T-helper 17 cell (primary cell): ENCODE measurements around the gene FGD6. TPM values are rescaled to one million over a fixed set of nuclear protein-coding genes. Genes with fewer than 3 reads are reported as not detected.
"Not testable (repeated sequence)": the region's sequence is repeated elsewhere in the genome, so short reads cannot be mapped to it uniquely, and the experiment has no call there.

ENCODE experiments used
- ATAC-seq: fragments of 150-1000 bp; cut with Tn5 transposase; 2 replicates; pipeline ENCODE4 v1.10.0; 2021; ENCODE audit warnings: mild to moderate bottlenecking, moderate library complexity
- DNase-seq, 3 donors: peaks; one replicate each; pipeline versions ENCODE4 v3.0.0 to v3.0.0-alpha.2; 2020 to 2021
- H3K9me3 ChIP-seq: one replicate; pipeline ENCODE4 v1.7.0; 2013; ENCODE audit warnings: low read length, mild to moderate bottlenecking; ENCODE audit not compliant: control insufficient read depth, poor library complexity, severe bottlenecking
- H3K27ac Mint-ChIP-seq: one replicate; pipeline ENCODE4 v1.8.0; 2022; ENCODE audit warnings: mild to moderate bottlenecking, moderate library complexity, mixed read lengths
- H3K27me3 Mint-ChIP-seq: one replicate; pipeline ENCODE4 v1.8.0; 2022; ENCODE audit warnings: mixed read lengths
- H3K36me3 Mint-ChIP-seq: one replicate; pipeline ENCODE4 v1.8.0; 2022; ENCODE audit warnings: low read depth, mixed read lengths
- H3K4me1 Mint-ChIP-seq: one replicate; pipeline ENCODE4 v1.8.0; 2022; ENCODE audit warnings: mild to moderate bottlenecking, mixed read lengths
- H3K4me3 Mint-ChIP-seq: one replicate; pipeline ENCODE4 v1.8.0; 2022; ENCODE audit warnings: mild to moderate bottlenecking, moderate library complexity, mixed read lengths
- total RNA-seq, 4 donors: library from RNA in 2 of 4; stranded (reverse) in 2 of 4; gene quantifications; one replicate each; pipeline ENCODE4 v1.2.3 and lab custom pipeline; 2022 to 2026

FGD6 gene
- total RNA-seq, 2 donors from 2014 or later = 1.2 to 1.3 TPM

DNA sequence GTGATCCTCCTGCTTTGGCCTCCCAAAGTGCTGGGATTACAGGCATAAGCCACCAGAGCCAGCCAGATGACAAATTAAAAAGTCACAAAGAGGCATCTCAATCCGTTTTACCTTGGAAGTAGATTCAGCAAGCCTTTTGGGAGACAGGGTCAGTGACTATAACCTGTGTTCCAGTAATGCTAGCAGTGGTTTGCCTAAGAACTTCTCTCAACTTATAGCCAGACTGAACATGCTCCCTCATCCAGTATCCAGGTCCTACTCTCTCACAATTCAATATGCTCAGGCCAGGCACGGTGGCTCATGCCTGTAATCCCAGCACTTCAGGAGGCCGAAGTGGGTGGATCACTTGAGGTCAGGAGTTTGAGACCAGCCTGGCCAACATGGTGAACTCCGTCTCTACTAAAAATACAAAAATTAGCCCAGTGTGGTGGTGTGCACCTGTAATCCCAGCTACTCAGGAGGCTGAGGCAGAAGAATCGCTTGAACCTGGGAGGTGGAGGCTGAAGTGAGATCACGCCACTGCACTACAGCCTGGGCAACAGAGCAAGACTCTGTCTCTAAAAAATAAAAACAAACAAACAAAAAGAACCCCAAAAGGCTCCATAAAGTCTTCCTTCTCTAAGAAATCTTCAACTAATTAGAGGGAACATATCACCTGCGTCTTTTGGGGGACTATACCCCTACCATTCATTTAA lies 20.2 kb downstream of the FGD6 start:
- not testable (repeated sequence) for H3K9me3 ChIP-seq, H3K4me1 Mint-ChIP-seq, DNase-seq, H3K36me3 Mint-ChIP-seq, H3K27ac Mint-ChIP-seq, H3K4me3 Mint-ChIP-seq, ATAC-seq
- H3K27me3 Mint-ChIP-seq = peaks cover 14% of the 10 kb centered on the region

DNA sequence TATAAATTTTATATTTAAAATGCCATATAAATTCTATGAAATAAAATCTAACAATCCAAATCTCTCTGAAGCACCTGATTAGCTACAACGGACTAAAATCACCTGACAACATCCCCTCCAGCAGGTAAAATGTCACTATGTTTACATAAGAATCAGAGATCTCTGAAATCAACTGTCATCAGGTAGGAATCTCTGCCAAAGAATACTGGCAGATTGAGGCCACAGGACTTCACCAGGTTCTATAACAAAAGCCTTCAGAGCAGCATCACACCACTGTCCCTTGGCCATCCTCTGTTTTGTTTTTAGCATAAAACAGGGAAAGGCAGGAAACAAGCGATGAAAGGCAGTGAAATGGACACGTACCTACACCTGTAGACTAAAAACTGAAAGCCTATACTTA lies 22.1 kb downstream of the FGD6 start:
- no peak overlapping the region for H3K27ac Mint-ChIP-seq

DNA sequence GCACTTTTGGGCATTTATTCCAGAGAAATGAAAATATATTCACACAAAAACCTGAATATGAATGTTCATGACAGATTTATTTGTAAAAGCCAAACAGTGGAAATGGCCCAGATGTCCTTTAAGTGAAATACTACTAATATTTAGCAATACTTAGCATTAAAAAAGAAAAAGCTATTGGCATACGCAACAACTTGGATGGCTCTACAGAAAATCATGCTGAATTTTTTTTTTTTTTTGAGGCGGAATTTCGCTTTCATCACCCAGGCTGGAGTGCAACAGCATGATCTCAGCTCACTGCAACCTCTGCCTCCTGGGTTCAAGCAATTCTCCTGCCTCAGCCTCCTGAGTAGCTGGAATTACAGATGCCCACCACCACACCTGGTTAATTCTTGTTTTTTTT lies 24.1 kb downstream of the FGD6 start:
- Mint-ChIP-seq H3K27ac (no peak overlapping the region), H3K36me3 (peaks cover 4% of the 10 kb centered on the region), H3K4me1 (peaks cover under 1% of the 10 kb centered on the region), H3K27me3 (peaks cover 9% of the 10 kb centered on the region), H3K4me3 (no peak overlapping the region)
- no peak for DNase-seq
- no peak for ATAC-seq
- H3K9me3 ChIP-seq = no peaks in the 10 kb centered on the region

More for the DNA sequence above, 22.1 kb downstream of the FGD6 start:
- ATAC-seq (no peak), DNase-seq (no peak)
- Mint-ChIP-seq H3K4me1 (no peaks in the 10 kb centered on the region), H3K36me3 (peaks cover 4% of the 10 kb centered on the region), H3K4me3 (no peak overlapping the region), H3K27me3 (peaks cover 9% of the 10 kb centered on the region)
- no peaks in the 10 kb centered on the region for H3K9me3 ChIP-seq

DNA sequence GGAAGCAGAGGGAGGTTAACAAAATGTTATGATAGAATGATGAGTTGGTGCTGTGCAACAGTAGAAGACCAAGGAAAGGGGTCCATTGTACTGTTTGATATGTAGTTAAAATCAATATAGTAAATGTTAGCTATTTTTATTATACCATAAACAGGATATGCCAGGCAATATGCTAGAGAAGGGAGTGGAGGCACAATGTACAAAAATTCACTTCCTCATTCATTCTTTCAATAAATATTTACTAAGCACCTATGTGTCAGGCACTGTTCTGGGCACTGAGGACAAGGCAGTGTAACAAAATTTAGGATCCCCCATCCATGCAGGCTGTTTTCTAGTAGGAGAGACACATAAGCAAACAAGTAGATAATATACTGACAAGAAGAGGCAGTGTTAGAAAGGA lies 25.0 kb downstream of the FGD6 start:
- ATAC-seq = no peak
- H3K27me3 Mint-ChIP-seq = peaks cover 9% of the 10 kb centered on the region

DNA sequence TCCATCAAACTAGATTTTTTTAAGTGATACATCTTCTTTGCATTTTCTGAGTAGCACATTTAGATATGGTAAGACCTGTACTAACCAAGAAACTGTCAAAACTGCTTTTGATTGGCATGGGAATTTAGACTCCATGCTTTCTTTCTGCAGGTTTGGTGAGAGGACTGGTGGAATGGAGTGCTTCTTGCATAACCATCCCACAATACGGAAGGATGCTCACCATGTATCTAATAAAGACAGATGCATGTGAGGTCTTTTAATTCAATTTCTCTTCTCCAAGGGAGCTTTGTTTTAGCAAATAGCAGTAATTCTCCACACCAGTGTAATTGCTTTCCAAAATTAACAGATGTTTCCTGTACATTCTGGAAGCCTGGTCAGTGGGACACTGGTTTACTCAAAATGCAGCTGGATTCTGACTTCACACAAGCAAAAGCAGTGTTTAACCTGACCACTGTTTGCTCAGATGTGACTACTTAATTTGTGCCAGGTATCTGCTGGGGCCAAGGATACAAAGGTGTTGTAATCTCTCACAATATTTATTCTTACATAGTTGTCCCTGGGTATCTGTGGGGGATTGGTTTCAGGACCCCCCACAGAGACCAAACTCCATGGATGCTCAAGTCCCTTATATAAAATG lies 26.1 kb downstream of the FGD6 start:
- Mint-ChIP-seq H3K36me3 (peaks cover 4% of the 10 kb centered on the region), H3K27ac (no peak overlapping the region), H3K4me3 (no peak overlapping the region), H3K4me1 (peaks cover 3% of the 10 kb centered on the region), H3K27me3 (peaks cover 9% of the 10 kb centered on the region)
- H3K9me3 ChIP-seq = no peaks in the 10 kb centered on the region
- DNase-seq = no peak
- no peak for ATAC-seq

More for the DNA sequence above, 25.0 kb downstream of the FGD6 start:
- H3K9me3 ChIP-seq = no peaks in the 10 kb centered on the region
- peaks cover 3% of the 10 kb centered on the region for H3K4me1 Mint-ChIP-seq
- peaks cover 4% of the 10 kb centered on the region for H3K36me3 Mint-ChIP-seq
- no peak overlapping the region for H3K27ac Mint-ChIP-seq
- DNase-seq = no peak
- no peak overlapping the region for H3K4me3 Mint-ChIP-seq

DNA sequence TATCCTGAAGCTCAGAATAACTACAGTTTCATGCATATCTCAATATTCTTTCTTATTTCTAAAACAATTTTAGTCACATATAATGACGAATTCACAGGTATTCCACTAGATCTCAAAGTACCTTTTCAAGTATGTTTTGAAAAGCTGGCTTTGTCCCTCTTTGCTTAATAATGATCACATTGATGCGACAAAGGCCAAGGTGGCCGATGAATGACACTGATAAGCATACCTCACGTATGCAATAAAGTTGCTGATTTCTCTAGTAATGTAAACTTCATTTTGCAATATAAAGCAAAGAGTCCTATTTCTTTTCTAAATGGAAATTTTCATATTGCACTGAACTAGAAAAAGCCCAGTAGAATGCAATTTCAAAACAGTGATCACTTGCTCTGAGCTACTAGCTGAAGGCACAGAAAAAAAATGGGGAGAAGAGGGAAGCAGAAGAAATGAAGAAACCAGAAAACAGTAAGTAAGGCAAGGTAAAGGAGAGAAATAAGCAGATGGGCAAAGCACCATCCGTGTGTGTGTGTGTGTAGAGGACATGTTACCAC lies 29.3 kb downstream of the FGD6 start:
- H3K4me1 Mint-ChIP-seq = peaks cover 3% of the 10 kb centered on the region
- ATAC-seq = no peak
- no peak overlapping the region for H3K4me3 Mint-ChIP-seq
- no peaks in the 10 kb centered on the region for H3K9me3 ChIP-seq
- H3K27me3 Mint-ChIP-seq = peaks cover 9% of the 10 kb centered on the region
- DNase-seq = no peak
- peaks cover 4% of the 10 kb centered on the region for H3K36me3 Mint-ChIP-seq
- no peak overlapping the region for H3K27ac Mint-ChIP-seq

DNA sequence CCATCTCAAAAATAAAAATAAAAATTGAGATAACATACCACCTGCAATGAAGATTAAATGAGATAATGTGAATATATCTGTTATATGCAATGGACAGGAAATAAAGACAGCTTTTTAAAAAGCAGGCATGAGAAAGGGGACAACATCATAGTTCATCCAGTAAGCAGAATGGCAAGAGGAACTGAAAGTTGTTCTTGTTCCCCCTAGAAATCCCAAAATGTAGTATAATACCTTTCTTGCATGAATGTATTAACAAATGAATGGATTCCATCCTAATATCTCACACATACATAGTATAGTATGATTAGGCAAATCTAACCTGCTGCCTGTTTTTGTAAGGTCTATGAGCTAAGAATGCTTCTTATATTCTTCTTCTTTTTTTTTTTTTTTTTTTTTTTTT lies 31.4 kb downstream of the FGD6 start:
- H3K4me1 Mint-ChIP-seq = peaks cover 3% of the 10 kb centered on the region
- DNase-seq (no peak), ATAC-seq (no peak)
- no peaks in the 10 kb centered on the region for H3K27me3 Mint-ChIP-seq
- H3K27ac Mint-ChIP-seq = no peak overlapping the region
- H3K4me3 Mint-ChIP-seq = no peak overlapping the region
- H3K9me3 ChIP-seq = no peaks in the 10 kb centered on the region
- H3K36me3 Mint-ChIP-seq = no peaks in the 10 kb centered on the region

DNA sequence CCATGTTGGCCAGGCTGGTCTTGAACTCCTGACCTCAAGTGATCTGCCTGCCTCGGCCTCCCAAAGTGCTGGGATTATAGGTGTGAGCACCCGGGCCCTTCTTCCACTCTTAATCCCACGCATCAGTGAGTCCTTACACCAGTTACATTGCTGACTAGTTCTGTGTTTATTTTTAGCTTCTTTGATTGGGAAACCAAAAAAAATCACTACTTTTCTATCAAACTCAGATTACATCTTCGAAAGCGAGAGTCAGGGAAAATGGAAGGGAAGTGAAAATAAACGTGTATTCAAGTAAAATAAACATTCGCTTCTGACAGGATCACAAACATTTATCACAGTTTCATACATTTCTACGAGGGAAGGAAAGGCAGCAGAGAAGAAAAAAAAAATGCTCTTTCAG lies 32.2 kb downstream of the FGD6 start:
- Mint-ChIP-seq H3K4me3 (no peak overlapping the region), H3K4me1 (peaks cover 3% of the 10 kb centered on the region), H3K27ac (no peak overlapping the region), H3K27me3 (no peaks in the 10 kb centered on the region), H3K36me3 (no peaks in the 10 kb centered on the region)
- no peaks in the 10 kb centered on the region for H3K9me3 ChIP-seq
- DNase-seq (no peak), ATAC-seq (no peak)

DNA sequence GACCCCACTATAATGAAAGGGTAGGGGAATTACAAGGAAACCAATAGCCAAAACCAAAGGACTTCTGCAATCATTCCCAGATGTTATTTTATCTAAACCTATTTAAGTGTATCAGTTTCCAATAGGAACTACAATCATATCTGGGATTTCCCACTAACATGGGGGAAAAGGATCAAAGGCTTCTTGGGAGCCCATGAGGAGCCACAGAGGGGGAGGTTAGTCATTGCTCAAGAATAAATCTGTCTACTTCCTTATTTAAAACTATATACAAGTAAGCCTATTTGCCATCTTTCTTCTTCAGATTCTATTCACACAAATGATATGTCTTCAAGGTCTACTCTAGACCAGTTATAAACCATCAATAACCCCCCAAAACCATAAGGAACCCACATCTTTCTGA lies 33.1 kb downstream of the FGD6 start:
- no peak overlapping the region for H3K27ac Mint-ChIP-seq
- ATAC-seq (no peak), DNase-seq (no peak)
- no peak overlapping the region for H3K4me3 Mint-ChIP-seq
- no peaks in the 10 kb centered on the region for H3K9me3 ChIP-seq
- peaks cover 3% of the 10 kb centered on the region for H3K4me1 Mint-ChIP-seq
- no peaks in the 10 kb centered on the region for H3K27me3 Mint-ChIP-seq
- no peaks in the 10 kb centered on the region for H3K36me3 Mint-ChIP-seq

DNA sequence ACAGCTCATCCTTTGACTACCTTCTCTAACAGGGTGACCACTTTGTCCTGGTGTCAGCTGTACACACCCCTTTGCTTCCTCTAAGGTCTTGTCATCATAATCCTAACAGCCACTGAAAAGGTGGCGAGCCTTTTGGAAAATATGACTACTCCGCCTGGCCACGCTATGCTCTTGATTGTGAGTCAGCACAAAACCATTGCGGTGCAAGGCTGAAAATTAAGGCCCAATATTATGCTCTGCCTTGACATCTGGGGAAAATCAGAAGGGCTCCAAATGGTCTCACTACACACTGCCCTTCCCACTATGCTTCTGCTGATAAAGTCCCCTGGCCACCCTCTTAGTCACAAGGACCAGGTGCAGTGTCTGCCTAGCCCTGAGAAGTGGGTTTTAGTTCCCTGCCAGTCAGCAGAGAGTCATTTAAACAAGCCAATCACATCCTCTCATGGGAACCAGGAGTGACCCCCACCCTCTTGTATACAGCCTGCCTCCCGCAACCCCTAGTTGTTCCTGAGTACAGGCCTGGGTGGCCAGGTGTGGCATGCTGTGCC lies 34.3 kb downstream of the FGD6 start:
- H3K36me3 Mint-ChIP-seq = no peaks in the 10 kb centered on the region
- no peaks in the 10 kb centered on the region for H3K9me3 ChIP-seq
- H3K27me3 Mint-ChIP-seq = no peaks in the 10 kb centered on the region
- DNase-seq (no peak), ATAC-seq (no peak)
- no peak overlapping the region for H3K4me3 Mint-ChIP-seq
- no peak overlapping the region for H3K27ac Mint-ChIP-seq
- no peaks in the 10 kb centered on the region for H3K4me1 Mint-ChIP-seq

DNA sequence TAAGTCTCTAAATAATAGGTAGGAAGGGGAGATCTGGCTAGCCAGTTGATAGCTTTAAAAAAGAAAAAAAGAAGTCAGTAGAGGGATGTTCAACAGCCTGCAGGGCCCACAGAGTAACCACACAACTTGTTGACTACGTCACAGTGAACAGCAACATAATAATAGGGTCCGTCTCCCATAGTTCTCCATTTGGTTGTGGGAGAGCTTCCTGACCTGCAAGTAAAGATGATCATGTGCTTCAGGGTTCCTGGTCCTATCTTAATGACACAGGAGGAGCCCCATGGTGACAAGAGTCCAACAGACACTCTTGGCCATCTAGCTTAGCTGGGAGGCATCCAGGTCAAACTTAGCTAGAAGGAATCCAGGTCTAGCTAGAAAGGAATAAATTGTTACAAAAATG lies 36.2 kb downstream of the FGD6 start:
- H3K27ac Mint-ChIP-seq = no peak overlapping the region
- no peak overlapping the region for H3K4me3 Mint-ChIP-seq
- no peaks in the 10 kb centered on the region for H3K9me3 ChIP-seq
- no peaks in the 10 kb centered on the region for H3K27me3 Mint-ChIP-seq
- ATAC-seq (no peak), DNase-seq (no peak)
- no peaks in the 10 kb centered on the region for H3K36me3 Mint-ChIP-seq
- no peaks in the 10 kb centered on the region for H3K4me1 Mint-ChIP-seq

DNA sequence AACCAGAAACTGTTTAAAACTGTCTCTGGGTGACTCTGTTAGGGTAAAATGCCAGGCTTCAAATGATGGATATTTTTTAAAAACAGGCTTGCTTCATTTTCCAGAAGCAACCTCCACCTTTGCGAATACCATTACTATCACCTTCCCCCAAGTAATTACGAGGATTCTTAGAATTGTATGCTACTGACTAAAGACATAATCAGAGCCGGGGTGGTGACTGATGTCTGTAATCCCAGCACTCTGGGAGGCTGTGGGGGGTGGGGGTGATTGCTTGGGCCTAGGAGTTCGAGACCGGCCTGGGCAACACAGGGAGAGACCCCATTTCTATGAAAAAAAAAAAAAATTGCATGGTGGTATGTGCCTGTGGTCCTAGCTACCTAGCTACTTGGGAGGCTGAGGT lies 38.3 kb downstream of the FGD6 start:
- Mint-ChIP-seq H3K36me3 (no peaks in the 10 kb centered on the region), H3K27ac (no peak overlapping the region), H3K4me1 (no peaks in the 10 kb centered on the region), H3K4me3 (no peak overlapping the region), H3K27me3 (no peaks in the 10 kb centered on the region)
- no peak for DNase-seq
- ATAC-seq = no peak
- H3K9me3 ChIP-seq = no peaks in the 10 kb centered on the region

DNA sequence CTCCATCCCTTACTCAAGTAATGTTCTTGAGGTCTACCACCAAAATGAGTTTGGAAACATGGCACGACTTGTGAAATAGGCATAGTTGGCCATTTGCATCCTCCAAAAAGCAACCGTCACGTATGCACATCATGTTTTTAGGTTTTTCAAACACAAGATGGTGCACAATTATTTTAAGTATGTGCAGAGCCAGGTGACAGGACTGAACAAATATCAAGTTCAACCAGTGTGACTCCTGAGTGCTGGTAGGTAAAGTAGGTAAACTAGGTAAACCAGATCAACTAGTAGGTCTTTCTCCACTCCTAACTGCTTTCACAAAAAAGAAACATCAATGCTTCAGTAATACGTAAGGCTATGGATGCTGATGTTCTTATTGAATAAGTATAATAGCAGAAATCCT lies 39.1 kb downstream of the FGD6 start:
- no peaks in the 10 kb centered on the region for H3K4me1 Mint-ChIP-seq
- no peak overlapping the region for H3K4me3 Mint-ChIP-seq
- no peaks in the 10 kb centered on the region for H3K36me3 Mint-ChIP-seq
- no peaks in the 10 kb centered on the region for H3K9me3 ChIP-seq
- no peak for DNase-seq
- no peak overlapping the region for H3K27ac Mint-ChIP-seq
- no peaks in the 10 kb centered on the region for H3K27me3 Mint-ChIP-seq
- ATAC-seq = no peak
